Measurements from ENCODE around the gene TNFRSF17.

TNFRSF17 gene

GRCh38 chr16:11990702-11991390 lies 25.8 kb downstream of the TNFRSF17 start:
- Histone ChIP-seq H3K36me3 (ENCODE audit: insufficient read depth, low read length) (no peaks in the 10 kb centered on the region), H3K4me1 (ENCODE audit: control insufficient read depth, insufficient read depth, low read length, unreplicated experiment) (no peaks in the 10 kb centered on the region), H2AFZ (ENCODE audit: low read length, unreplicated experiment) (no peak overlapping the region), H3K79me2 (ENCODE audit: control insufficient read depth, insufficient read depth, low read length, unreplicated experiment) (peaks cover 3% of the 10 kb centered on the region), H3K27me3 (ENCODE audit: insufficient read depth, low read length) (no peaks in the 10 kb centered on the region), H3K4me3 (ENCODE audit: low read depth, low read length) (no peak overlapping the region), H3K27ac (ENCODE audit: low read depth, low read length) (no peak overlapping the region)

- Histone ChIP-seq H3K4me3 (ENCODE audit: low read depth, low read length) (no peak overlapping the region), H3K27me3 (ENCODE audit: insufficient read depth, low read length) (no peaks in the 10 kb centered on the region), H3K79me2 (ENCODE audit: control insufficient read depth, insufficient read depth, low read length, unreplicated experiment) (peaks cover 3% of the 10 kb centered on the region), H3K4me1 (ENCODE audit: control insufficient read depth, insufficient read depth, low read length, unreplicated experiment) (no peaks in the 10 kb centered on the region), H3K36me3 (ENCODE audit: insufficient read depth, low read length) (no peaks in the 10 kb centered on the region), H3K27ac (ENCODE audit: low read depth, low read length) (no peak overlapping the region), H2AFZ (ENCODE audit: low read length, unreplicated experiment) (no peak overlapping the region)
Observed at GRCh38 chr16:11992008-11992584, 27.1 kb downstream of the TNFRSF17 start.

- peaks cover 3% of the 10 kb centered on the region for H3K79me2 ChIP-seq (ENCODE audit: control insufficient read depth, insufficient read depth, low read length, unreplicated experiment)
- no peaks in the 10 kb centered on the region for H3K27me3 ChIP-seq (ENCODE audit: insufficient read depth, low read length)
- H3K36me3 ChIP-seq (ENCODE audit: insufficient read depth, low read length), result no peaks in the 10 kb centered on the region
- no peaks in the 10 kb centered on the region for H3K4me1 ChIP-seq (ENCODE audit: control insufficient read depth, insufficient read depth, low read length, unreplicated experiment)
- H3K4me3 ChIP-seq (ENCODE audit: low read depth, low read length), result no peak overlapping the region
- no peak overlapping the region for H2AFZ ChIP-seq (ENCODE audit: low read length, unreplicated experiment)
- no peak overlapping the region for H3K27ac ChIP-seq (ENCODE audit: low read depth, low read length)
Observed at GRCh38 chr16:11992586-11993524, 27.8 kb downstream of the TNFRSF17 start.

- Histone ChIP-seq H3K4me3 (ENCODE audit: low read depth, low read length) (no peak overlapping the region), H2AFZ (ENCODE audit: low read length, unreplicated experiment) (no peak overlapping the region), H3K27me3 (ENCODE audit: insufficient read depth, low read length) (no peaks in the 10 kb centered on the region), H3K79me2 (ENCODE audit: control insufficient read depth, insufficient read depth, low read length, unreplicated experiment) (peaks cover 3% of the 10 kb centered on the region), H3K27ac (ENCODE audit: low read depth, low read length) (no peak overlapping the region), H3K36me3 (ENCODE audit: insufficient read depth, low read length) (no peaks in the 10 kb centered on the region), H3K4me1 (ENCODE audit: control insufficient read depth, insufficient read depth, low read length, unreplicated experiment) (no peaks in the 10 kb centered on the region)
Observed at GRCh38 chr16:11994143-11995119, 29.4 kb downstream of the TNFRSF17 start.

- Histone ChIP-seq H3K4me1 (ENCODE audit: control insufficient read depth, insufficient read depth, low read length, unreplicated experiment) (no peaks in the 10 kb centered on the region), H3K79me2 (ENCODE audit: control insufficient read depth, insufficient read depth, low read length, unreplicated experiment) (peaks cover 3% of the 10 kb centered on the region), H2AFZ (ENCODE audit: low read length, unreplicated experiment) (no peak overlapping the region), H3K27ac (ENCODE audit: low read depth, low read length) (no peak overlapping the region), H3K4me3 (ENCODE audit: low read depth, low read length) (no peak overlapping the region), H3K27me3 (ENCODE audit: insufficient read depth, low read length) (no peaks in the 10 kb centered on the region), H3K36me3 (ENCODE audit: insufficient read depth, low read length) (no peaks in the 10 kb centered on the region)
Observed at GRCh38 chr16:11996433-11997330, 31.7 kb downstream of the TNFRSF17 start.

- H3K79me2 ChIP-seq (ENCODE audit: control insufficient read depth, insufficient read depth, low read length, unreplicated experiment), result no peaks in the 10 kb centered on the region
- no peaks in the 10 kb centered on the region for H3K4me1 ChIP-seq (ENCODE audit: control insufficient read depth, insufficient read depth, low read length, unreplicated experiment)
- no peak overlapping the region for H3K4me3 ChIP-seq (ENCODE audit: low read depth, low read length)
- no peaks in the 10 kb centered on the region for H3K27me3 ChIP-seq (ENCODE audit: insufficient read depth, low read length)
- no peak overlapping the region for H2AFZ ChIP-seq (ENCODE audit: low read length, unreplicated experiment)
- H3K36me3 ChIP-seq (ENCODE audit: insufficient read depth, low read length), result no peaks in the 10 kb centered on the region
- no peak overlapping the region for H3K27ac ChIP-seq (ENCODE audit: low read depth, low read length)
Observed at GRCh38 chr16:12000032-12000431, 35.0 kb downstream of the TNFRSF17 start.

GRCh38 chr16:12002447-12003006 lies 37.5 kb downstream of the TNFRSF17 start:
- H3K4me3 ChIP-seq (ENCODE audit: low read depth, low read length), result no peak overlapping the region
- no peaks in the 10 kb centered on the region for H3K4me1 ChIP-seq (ENCODE audit: control insufficient read depth, insufficient read depth, low read length, unreplicated experiment)
- no peak overlapping the region for H3K27ac ChIP-seq (ENCODE audit: low read depth, low read length)
- no peak overlapping the region for H2AFZ ChIP-seq (ENCODE audit: low read length, unreplicated experiment)
- no peaks in the 10 kb centered on the region for H3K79me2 ChIP-seq (ENCODE audit: control insufficient read depth, insufficient read depth, low read length, unreplicated experiment)
- H3K36me3 ChIP-seq (ENCODE audit: insufficient read depth, low read length), result no peaks in the 10 kb centered on the region
- no peaks in the 10 kb centered on the region for H3K27me3 ChIP-seq (ENCODE audit: insufficient read depth, low read length)

- no peaks in the 10 kb centered on the region for H3K79me2 ChIP-seq (ENCODE audit: control insufficient read depth, insufficient read depth, low read length, unreplicated experiment)
- no peaks in the 10 kb centered on the region for H3K36me3 ChIP-seq (ENCODE audit: insufficient read depth, low read length)
- H3K27me3 ChIP-seq (ENCODE audit: insufficient read depth, low read length), result no peaks in the 10 kb centered on the region
- H3K4me1 ChIP-seq (ENCODE audit: control insufficient read depth, insufficient read depth, low read length, unreplicated experiment), result no peaks in the 10 kb centered on the region
- H3K27ac ChIP-seq (ENCODE audit: low read depth, low read length), result no peak overlapping the region
- no peak overlapping the region for H3K4me3 ChIP-seq (ENCODE audit: low read depth, low read length)
- no peak overlapping the region for H2AFZ ChIP-seq (ENCODE audit: low read length, unreplicated experiment)
Observed at GRCh38 chr16:12006637-12007036, 41.6 kb downstream of the TNFRSF17 start.

- Histone ChIP-seq H3K27ac (ENCODE audit: low read depth, low read length) (no peak overlapping the region), H3K27me3 (ENCODE audit: insufficient read depth, low read length) (no peaks in the 10 kb centered on the region), H3K4me1 (ENCODE audit: control insufficient read depth, insufficient read depth, low read length, unreplicated experiment) (no peaks in the 10 kb centered on the region), H2AFZ (ENCODE audit: low read length, unreplicated experiment) (no peak overlapping the region), H3K36me3 (ENCODE audit: insufficient read depth, low read length) (no peaks in the 10 kb centered on the region), H3K4me3 (ENCODE audit: low read depth, low read length) (no peak overlapping the region), H3K79me2 (ENCODE audit: control insufficient read depth, insufficient read depth, low read length, unreplicated experiment) (no peaks in the 10 kb centered on the region)
Observed at GRCh38 chr16:12009462-12009861, 44.5 kb downstream of the TNFRSF17 start.
